H9 (cell line): Measurements from ENCODE around the gene B9D1. TPM values are rescaled to one million over a fixed set of nuclear protein-coding genes. Genes with fewer than 3 reads are reported as not detected.

Source experiments
- DNase-seq: peaks from one replicate; pipeline ENCODE4 v3.0.0-alpha.2; 2017
- H2AFZ ChIP-seq: one replicate; pipeline ENCODE4 v1.6.1; 2013; ENCODE audit warnings: mild to moderate bottlenecking, low read length, control low read depth, moderate library complexity
- H2AK5ac ChIP-seq: 2 replicates; pipeline ENCODE4 v1.6.1; 2013; ENCODE audit warnings: low read length, control low read depth, mixed read lengths; ENCODE audit not compliant: insufficient read length
- H2BK120ac ChIP-seq: one replicate; pipeline ENCODE4 v1.6.1; 2013; ENCODE audit warnings: low read depth, mild to moderate bottlenecking, low read length, control low read depth, inconsistent platforms; ENCODE audit not compliant: poor library complexity, severe bottlenecking
- H2BK12ac ChIP-seq: 2 replicates; pipeline ENCODE4 v1.6.1; 2013; ENCODE audit warnings: low read length, control low read depth, mixed read lengths, low read depth; ENCODE audit not compliant: insufficient read length
- H2BK15ac ChIP-seq: 2 replicates; pipeline ENCODE4 v1.6.1; 2013; ENCODE audit warnings: low read depth, low read length, control low read depth
- H2BK20ac ChIP-seq: one replicate; pipeline ENCODE4 v1.6.1; 2013; ENCODE audit warnings: low read depth, mild to moderate bottlenecking, low read length, control low read depth, inconsistent platforms; ENCODE audit not compliant: poor library complexity, severe bottlenecking
- H2BK5ac ChIP-seq: 2 replicates; pipeline ENCODE4 v1.6.1; 2013; ENCODE audit warnings: low read length, control low read depth, mixed read lengths; ENCODE audit not compliant: insufficient read length
- H3K14ac ChIP-seq: 2 replicates; pipeline ENCODE4 v1.6.1; 2013; ENCODE audit warnings: low read length, control low read depth; ENCODE audit not compliant: insufficient read depth
- H3K18ac ChIP-seq: 2 replicates; pipeline ENCODE4 v1.6.1; 2013; ENCODE audit warnings: low read depth, mild to moderate bottlenecking, mixed read lengths, low read length, control low read depth; ENCODE audit not compliant: insufficient read length
- H3K23ac ChIP-seq: 2 replicates; pipeline ENCODE4 v1.6.1; 2013; ENCODE audit warnings: low read length, control low read depth, mixed read lengths, low read depth; ENCODE audit not compliant: insufficient read length
- H3K23me2 ChIP-seq: 2 replicates; pipeline ENCODE4 v1.6.1; 2013; ENCODE audit warnings: low read depth, mild to moderate bottlenecking, mixed read lengths, low read length, control low read depth; ENCODE audit not compliant: insufficient read length, poor library complexity, severe bottlenecking
- H3K27ac ChIP-seq: 2 replicates; pipeline ENCODE4 v1.5.1; 2013; ENCODE audit warnings: low read length, control low read depth, mixed read lengths, low read depth; ENCODE audit not compliant: insufficient read length
- H3K27me3 ChIP-seq: 2 replicates; pipeline ENCODE4 v1.6.1; 2013; ENCODE audit warnings: low read length, control low read depth, inconsistent platforms; ENCODE audit not compliant: insufficient read depth
- H3K4ac ChIP-seq: 2 replicates; pipeline ENCODE4 v1.6.1; 2013; ENCODE audit warnings: low read depth, mild to moderate bottlenecking, control low read depth, inconsistent platforms, low read length, moderate library complexity
- H3K4me1 ChIP-seq: 2 replicates; pipeline ENCODE4 v1.6.1; 2013; ENCODE audit warnings: low read length, control low read depth, inconsistent platforms; ENCODE audit not compliant: insufficient read depth
- H3K4me2 ChIP-seq: 2 replicates; pipeline ENCODE4 v1.6.1; 2013; ENCODE audit warnings: low read length, control low read depth, mixed read lengths; ENCODE audit not compliant: insufficient read length, insufficient read depth
- H3K56ac ChIP-seq: 2 replicates; pipeline ENCODE4 v1.6.1; 2013; ENCODE audit warnings: low read depth, mild to moderate bottlenecking, mixed read lengths, low read length, control low read depth; ENCODE audit not compliant: insufficient read length
- H3K79me1 ChIP-seq: 2 replicates; pipeline ENCODE4 v1.6.1; 2013; ENCODE audit warnings: low read depth, mild to moderate bottlenecking, moderate library complexity, low read length, control low read depth, inconsistent platforms; ENCODE audit not compliant: insufficient read depth, poor library complexity, severe bottlenecking
- H3K79me2 ChIP-seq: 2 replicates; pipeline ENCODE4 v1.6.1; 2013; ENCODE audit warnings: low read length, control low read depth, inconsistent platforms; ENCODE audit not compliant: insufficient read depth
- H3K9ac ChIP-seq: 2 replicates; pipeline ENCODE4 v1.6.1; 2013; ENCODE audit warnings: low read length, control low read depth, mixed read lengths; ENCODE audit not compliant: insufficient read length; ENCODE audit errors: extremely low read depth
- H3K9me3 ChIP-seq: one replicate; pipeline ENCODE4 v1.6.1; 2013; ENCODE audit warnings: low read depth, low read length, inconsistent platforms; ENCODE audit not compliant: control insufficient read depth
- H3T11ph ChIP-seq: one replicate; pipeline ENCODE4 v1.6.1; 2013; ENCODE audit warnings: mild to moderate bottlenecking, low read length, control low read depth, inconsistent platforms
- H4K20me1 ChIP-seq: one replicate; pipeline ENCODE4 v1.6.1; 2013; ENCODE audit not compliant: control insufficient read depth, insufficient read length, insufficient read depth
- H4K5ac ChIP-seq: 2 replicates; pipeline ENCODE4 v1.6.1; 2013; ENCODE audit warnings: low read depth, mild to moderate bottlenecking, mixed read lengths, low read length, control low read depth; ENCODE audit not compliant: insufficient read length
- H4K8ac ChIP-seq: replicated peaks from 2 replicates; pipeline ENCODE4 v1.6.1; 2013; ENCODE audit warnings: low read length, control low read depth, mixed read lengths, low read depth; ENCODE audit not compliant: insufficient read length
- H4K91ac ChIP-seq: 2 replicates; pipeline ENCODE4 v1.6.1; 2013; ENCODE audit warnings: low read depth, mild to moderate bottlenecking, moderate library complexity, mixed read lengths, low read length, control low read depth; ENCODE audit not compliant: insufficient read length
- H3K27ac Mint-ChIP-seq, 3 experiments: 2 replicates in 2 of 3; 3 replicates in 1 of 3; pipeline ENCODE4 v1.8.0; 2020 to 2021; ENCODE audit warnings: mixed read lengths in 3 of 3, mild to moderate bottlenecking in 1 of 3, moderate library complexity in 1 of 3
- H3K27me3 Mint-ChIP-seq: 2 replicates; pipeline ENCODE4 v1.8.0; 2021; ENCODE audit warnings: low read depth, mild to moderate bottlenecking, moderate library complexity, mixed read lengths
- H3K36me3 Mint-ChIP-seq, 3 experiments: 2 replicates in 2 of 3; 3 replicates in 1 of 3; pipeline ENCODE4 v1.8.0; 2020 to 2021; ENCODE audit warnings: low read depth in 3 of 3, mixed read lengths in 3 of 3; ENCODE audit not compliant: insufficient read depth in 1 of 3
- H3K4me1 Mint-ChIP-seq, 2 experiments: 2 replicates each; pipeline ENCODE4 v1.8.0; 2020; ENCODE audit warnings: mixed read lengths in 2 of 2
- H3K4me3 Mint-ChIP-seq, 2 experiments: 2 replicates in 1 of 2; 3 replicates in 1 of 2; pipeline ENCODE4 v1.8.0; 2020 to 2021; ENCODE audit warnings: mild to moderate bottlenecking in 2 of 2, mixed read lengths in 2 of 2, moderate library complexity in 1 of 2
- H3K9me3 Mint-ChIP-seq, 2 experiments: 2 replicates in 1 of 2; 3 replicates in 1 of 2; pipeline ENCODE4 v1.8.0; 2020; ENCODE audit warnings: mild to moderate bottlenecking in 2 of 2, mixed read lengths in 2 of 2, moderate library complexity in 1 of 2
- CTCF ChIP-seq: fragments of 200-600 bp; sonication (generic); conservative IDR thresholded peaks from 3 replicates; pipeline ENCODE4 v1.8.0; 2021; ENCODE audit warnings: antibody characterized with exemption, mild to moderate bottlenecking
- WGBS: extraction: QIAGEN DNeasy Blood & Tissue Kit; methylation state at CpG from one replicate; pipeline ENCODE4 v1.1.7; 2013; ENCODE audit warnings: missing lambda C conversion rate, low lambda C conversion rate, mixed read lengths; ENCODE audit not compliant: insufficient read length; ENCODE audit errors: extremely low coverage; 5-methylcytosine and 5-hydroxymethylcytosine counted together
- total RNA-seq: library from RNA; stranded (reverse); gene quantifications from 2 replicates; pipeline ENCODE4 v1.2.1, GENCODE V29; 2021

The B9D1 gene
- total RNA-seq, 1 experiment from 2014 or later = 30.4 TPM

GRCh38 chr17:19402171-19402570, 39.6 kb upstream of the B9D1 start:
- Histone ChIP-seq H3K27ac (no peak overlapping the region), H3K56ac (no peak overlapping the region), H3K79me2 (no peaks in the 10 kb centered on the region), H3K27me3 (no peaks in the 10 kb centered on the region), H3K23me2 (no peaks in the 10 kb centered on the region), H3T11ph (no peak overlapping the region), H2AK5ac (no peak overlapping the region), H3K23ac (no peak overlapping the region), H4K91ac (no peak overlapping the region), H4K8ac (no peak overlapping the region), H3K4ac (no peak overlapping the region), H3K4me2 (no peak overlapping the region), H3K9ac (no peak overlapping the region), H2BK15ac (no peak overlapping the region), H4K5ac (no peak overlapping the region), H3K18ac (no peak overlapping the region), H2AFZ (no peak overlapping the region), H3K14ac (no peak overlapping the region), H3K4me1 (no peaks in the 10 kb centered on the region; the same call in 1 of the 2 replicates), H2BK5ac (no peak overlapping the region), H4K20me1 (no peaks in the 10 kb centered on the region), H2BK20ac (no peak overlapping the region), H2BK12ac (no peak overlapping the region), H2BK120ac (no peak overlapping the region), H3K9me3 (no peaks in the 10 kb centered on the region), H3K79me1 (no peaks in the 10 kb centered on the region)
- Mint-ChIP-seq H3K9me3 (no peaks in the 10 kb centered on the region), H3K36me3 (no peaks in the 10 kb centered on the region), H3K4me3 (no peak overlapping the region), H3K27ac (no peak overlapping the region), H3K27me3 (no peaks in the 10 kb centered on the region; the same call in 1 of the 2 replicates), H3K4me1 (peaks cover 9 to 14% of the 10 kb centered on the region in 2 experiments)
- TF ChIP-seq CTCF = no peak
- no peak for DNase-seq
- WGBS = no CpG with 5 or more reads among the region's 1 CpG
